Sigmoid colon (tissue), 4 donors: ENCODE measurements around the gene ARHGAP15.

ENCODE experiments used
- POLR2AphosphoS5 ChIP-seq, 4 donors: sonication (generic); formaldehyde crosslinking; IDR thresholded peaks; one replicate each; pipeline ENCODE4 v1.6.1; 2017; ENCODE audit warnings: antibody characterized with exemption in 4 of 4
- TF ChIP-seq, protein P1 (sequence below), 4 experiments: fragments of 450-650 bp in 3 of 4; fragments of 200-600 bp in 1 of 4; IDR thresholded peaks; one replicate each; pipeline ENCODE4 v1.5.1; 2016 to 2019; ENCODE audit warnings: antibody characterized with exemption in 4 of 4, mild to moderate bottlenecking in 3 of 4, moderate library complexity in 2 of 4

DNA sequence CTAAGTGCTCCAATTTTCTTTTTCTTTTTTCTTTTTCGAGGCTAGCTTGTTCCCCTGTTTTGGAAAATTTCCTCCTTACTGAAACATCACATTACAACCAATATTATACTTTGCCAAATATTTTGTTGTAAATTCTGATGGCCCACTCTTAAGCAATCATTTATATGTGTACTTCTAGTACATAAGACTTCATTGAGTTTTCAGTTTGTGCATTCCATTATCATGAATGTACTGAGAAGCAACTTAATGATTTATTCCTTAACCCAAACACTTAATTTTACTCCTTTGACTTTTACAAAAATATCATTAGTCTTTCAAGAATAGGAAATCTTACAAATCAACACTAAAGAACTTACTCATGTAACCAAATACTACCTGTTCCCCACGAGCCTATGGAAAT lies 242.4 kb downstream of the ARHGAP15 start:
- TF ChIP-seq POLR2AphosphoS5 (IDR thresholded peaks at IDR 0.05): no peak
- TF ChIP-seq, protein P1, sequence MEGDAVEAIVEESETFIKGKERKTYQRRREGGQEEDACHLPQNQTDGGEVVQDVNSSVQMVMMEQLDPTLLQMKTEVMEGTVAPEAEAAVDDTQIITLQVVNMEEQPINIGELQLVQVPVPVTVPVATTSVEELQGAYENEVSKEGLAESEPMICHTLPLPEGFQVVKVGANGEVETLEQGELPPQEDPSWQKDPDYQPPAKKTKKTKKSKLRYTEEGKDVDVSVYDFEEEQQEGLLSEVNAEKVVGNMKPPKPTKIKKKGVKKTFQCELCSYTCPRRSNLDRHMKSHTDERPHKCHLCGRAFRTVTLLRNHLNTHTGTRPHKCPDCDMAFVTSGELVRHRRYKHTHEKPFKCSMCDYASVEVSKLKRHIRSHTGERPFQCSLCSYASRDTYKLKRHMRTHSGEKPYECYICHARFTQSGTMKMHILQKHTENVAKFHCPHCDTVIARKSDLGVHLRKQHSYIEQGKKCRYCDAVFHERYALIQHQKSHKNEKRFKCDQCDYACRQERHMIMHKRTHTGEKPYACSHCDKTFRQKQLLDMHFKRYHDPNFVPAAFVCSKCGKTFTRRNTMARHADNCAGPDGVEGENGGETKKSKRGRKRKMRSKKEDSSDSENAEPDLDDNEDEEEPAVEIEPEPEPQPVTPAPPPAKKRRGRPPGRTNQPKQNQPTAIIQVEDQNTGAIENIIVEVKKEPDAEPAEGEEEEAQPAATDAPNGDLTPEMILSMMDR (IDR thresholded peaks at IDR 0.05): no peak
